Measurements from ENCODE around the gene GREB1.

- TF ChIP-seq GATA2 (CRISPR knock-in tag; IDR thresholded peaks at IDR 0.05) (no peak), EZH2phosphoT487 (IDR thresholded peaks at IDR 0.05; ENCODE audit: borderline replicate concordance, low read depth) (no peak), TAF1 (IDR thresholded peaks at IDR 0.05; ENCODE audit: borderline replicate concordance, low read depth, low read length) (no peak)
- TF ChIP-seq, protein P1, sequence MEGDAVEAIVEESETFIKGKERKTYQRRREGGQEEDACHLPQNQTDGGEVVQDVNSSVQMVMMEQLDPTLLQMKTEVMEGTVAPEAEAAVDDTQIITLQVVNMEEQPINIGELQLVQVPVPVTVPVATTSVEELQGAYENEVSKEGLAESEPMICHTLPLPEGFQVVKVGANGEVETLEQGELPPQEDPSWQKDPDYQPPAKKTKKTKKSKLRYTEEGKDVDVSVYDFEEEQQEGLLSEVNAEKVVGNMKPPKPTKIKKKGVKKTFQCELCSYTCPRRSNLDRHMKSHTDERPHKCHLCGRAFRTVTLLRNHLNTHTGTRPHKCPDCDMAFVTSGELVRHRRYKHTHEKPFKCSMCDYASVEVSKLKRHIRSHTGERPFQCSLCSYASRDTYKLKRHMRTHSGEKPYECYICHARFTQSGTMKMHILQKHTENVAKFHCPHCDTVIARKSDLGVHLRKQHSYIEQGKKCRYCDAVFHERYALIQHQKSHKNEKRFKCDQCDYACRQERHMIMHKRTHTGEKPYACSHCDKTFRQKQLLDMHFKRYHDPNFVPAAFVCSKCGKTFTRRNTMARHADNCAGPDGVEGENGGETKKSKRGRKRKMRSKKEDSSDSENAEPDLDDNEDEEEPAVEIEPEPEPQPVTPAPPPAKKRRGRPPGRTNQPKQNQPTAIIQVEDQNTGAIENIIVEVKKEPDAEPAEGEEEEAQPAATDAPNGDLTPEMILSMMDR (IDR thresholded peaks at IDR 0.05): no peak
Observed at GRCh38 chr2:11659851-11660250, 126.0 kb downstream of the GREB1 start.
